Vagina (tissue), 2 donors: ENCODE data around the gene TSPAN5.

Experiments
- POLR2A ChIP-seq, 2 donors: fragments of 450-650 bp; IDR thresholded peaks; one replicate each; pipeline ENCODE4 v1.6.1; 2017; ENCODE audit warnings: antibody characterized with exemption in 2 of 2, mild to moderate bottlenecking in 2 of 2, moderate library complexity in 2 of 2
- POLR2AphosphoS5 ChIP-seq, 2 donors: sonication (generic); formaldehyde crosslinking; IDR thresholded peaks; one replicate each; pipeline ENCODE4 v1.9.0; 2017; ENCODE audit warnings: antibody characterized with exemption in 2 of 2, mild to moderate bottlenecking in 2 of 2, low read depth in 1 of 2; ENCODE audit not compliant: insufficient read depth in 1 of 2
- TF ChIP-seq, protein P1 (sequence below), 3 experiments: fragments of 450-650 bp in 2 of 3; fragments of 200-600 bp in 1 of 3; sonication (generic) in 1 of 3; IDR thresholded peaks; one replicate each; pipeline ENCODE4 v1.5.1; 2017 to 2019; ENCODE audit warnings: antibody characterized with exemption in 3 of 3, mild to moderate bottlenecking in 2 of 3, moderate library complexity in 2 of 3

DNA sequence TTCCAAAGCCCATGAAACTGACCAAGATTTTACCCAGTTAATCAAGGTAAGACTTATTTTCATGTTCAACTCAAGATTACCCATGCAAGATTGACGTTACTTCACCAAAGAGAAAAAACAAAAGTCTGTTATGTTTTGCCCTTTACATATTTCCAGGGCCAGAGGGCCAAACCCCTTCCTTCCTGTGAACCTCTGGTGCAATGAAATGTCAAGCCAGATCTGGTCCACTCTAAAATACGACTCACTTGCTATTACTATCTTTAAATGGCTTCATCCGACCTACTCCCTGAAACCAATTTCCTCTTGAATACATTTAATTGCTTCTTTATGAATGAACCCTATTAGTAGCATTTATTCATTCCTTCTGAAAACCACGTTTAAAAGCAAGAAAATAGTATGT, 33.0 kb downstream of the TSPAN5 start:
- TF ChIP-seq, protein P1, sequence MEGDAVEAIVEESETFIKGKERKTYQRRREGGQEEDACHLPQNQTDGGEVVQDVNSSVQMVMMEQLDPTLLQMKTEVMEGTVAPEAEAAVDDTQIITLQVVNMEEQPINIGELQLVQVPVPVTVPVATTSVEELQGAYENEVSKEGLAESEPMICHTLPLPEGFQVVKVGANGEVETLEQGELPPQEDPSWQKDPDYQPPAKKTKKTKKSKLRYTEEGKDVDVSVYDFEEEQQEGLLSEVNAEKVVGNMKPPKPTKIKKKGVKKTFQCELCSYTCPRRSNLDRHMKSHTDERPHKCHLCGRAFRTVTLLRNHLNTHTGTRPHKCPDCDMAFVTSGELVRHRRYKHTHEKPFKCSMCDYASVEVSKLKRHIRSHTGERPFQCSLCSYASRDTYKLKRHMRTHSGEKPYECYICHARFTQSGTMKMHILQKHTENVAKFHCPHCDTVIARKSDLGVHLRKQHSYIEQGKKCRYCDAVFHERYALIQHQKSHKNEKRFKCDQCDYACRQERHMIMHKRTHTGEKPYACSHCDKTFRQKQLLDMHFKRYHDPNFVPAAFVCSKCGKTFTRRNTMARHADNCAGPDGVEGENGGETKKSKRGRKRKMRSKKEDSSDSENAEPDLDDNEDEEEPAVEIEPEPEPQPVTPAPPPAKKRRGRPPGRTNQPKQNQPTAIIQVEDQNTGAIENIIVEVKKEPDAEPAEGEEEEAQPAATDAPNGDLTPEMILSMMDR (IDR thresholded peaks at IDR 0.05): no peak
- TF ChIP-seq POLR2AphosphoS5 (IDR thresholded peaks at IDR 0.05; ENCODE audit: insufficient read depth in 1 of 2, low read depth in 1 of 2): no peak
- no peak for TF ChIP-seq POLR2A (IDR thresholded peaks at IDR 0.05)
